ENCODE measurements around the gene ZNF20.
"Not testable (repeated sequence)": the region's sequence is repeated elsewhere in the genome, so short reads cannot be mapped to it uniquely, and the experiment has no call there.

ZNF20 gene

DNA sequence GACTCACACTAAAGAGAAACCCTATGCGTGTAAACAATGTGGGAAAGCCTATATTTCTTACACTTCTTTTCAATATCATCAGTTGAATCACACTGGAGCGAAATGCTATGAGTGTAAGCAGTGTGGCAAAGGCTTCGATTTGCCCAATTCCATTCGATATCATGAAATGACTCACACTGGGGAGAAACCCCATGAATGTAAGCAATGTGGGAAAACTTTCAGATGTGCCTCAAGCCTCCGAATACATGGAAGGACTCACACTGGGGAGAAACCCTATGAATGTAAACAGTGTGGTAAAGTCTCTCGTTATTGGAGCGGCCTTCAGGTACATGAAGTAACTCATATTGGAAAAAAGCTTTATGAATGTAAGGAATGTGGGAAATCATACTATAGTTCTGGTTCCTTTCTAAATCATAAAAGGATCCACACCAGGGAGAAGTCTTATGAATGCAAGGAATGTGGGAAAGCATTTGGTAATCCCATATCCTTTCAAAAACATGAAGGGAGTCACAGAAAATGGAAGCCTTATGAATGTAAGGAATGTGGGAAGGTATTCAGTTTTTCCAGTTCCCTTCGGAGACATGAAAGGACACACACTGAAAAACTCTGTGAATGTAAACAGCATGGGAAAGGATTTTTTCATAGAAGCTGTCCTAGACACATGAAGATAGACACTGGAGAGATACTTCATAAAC is 28.1 kb downstream of the ZNF20 start:
- no peak for DNase-seq

- DNase-seq: no peak
Measured at GRCh38 chr19:12111176-12111575, 29.0 kb downstream of the ZNF20 start.

- DNase-seq: not testable (repeated sequence)
Measured at GRCh38 chr19:12103909-12104308, 36.2 kb downstream of the ZNF20 start.

- DNase-seq: no peak
Measured at GRCh38 chr19:12098040-12098439, 42.1 kb downstream of the ZNF20 start.

GRCh38 chr19:12095111-12095790 is 44.9 kb downstream of the ZNF20 start:
- no peak for DNase-seq

GRCh38 chr19:12093777-12094176 is 46.4 kb downstream of the ZNF20 start:
- DNase-seq: no peak

GRCh38 chr19:12092956-12093355 is 47.2 kb downstream of the ZNF20 start:
- no peak for DNase-seq

- peak; percentile 24 for DNase-seq
Measured at GRCh38 chr19:12092065-12092867, 47.9 kb downstream of the ZNF20 start.

GRCh38 chr19:12090807-12091206 is 49.3 kb downstream of the ZNF20 start:
- peak; percentile 23 for DNase-seq

DNA sequence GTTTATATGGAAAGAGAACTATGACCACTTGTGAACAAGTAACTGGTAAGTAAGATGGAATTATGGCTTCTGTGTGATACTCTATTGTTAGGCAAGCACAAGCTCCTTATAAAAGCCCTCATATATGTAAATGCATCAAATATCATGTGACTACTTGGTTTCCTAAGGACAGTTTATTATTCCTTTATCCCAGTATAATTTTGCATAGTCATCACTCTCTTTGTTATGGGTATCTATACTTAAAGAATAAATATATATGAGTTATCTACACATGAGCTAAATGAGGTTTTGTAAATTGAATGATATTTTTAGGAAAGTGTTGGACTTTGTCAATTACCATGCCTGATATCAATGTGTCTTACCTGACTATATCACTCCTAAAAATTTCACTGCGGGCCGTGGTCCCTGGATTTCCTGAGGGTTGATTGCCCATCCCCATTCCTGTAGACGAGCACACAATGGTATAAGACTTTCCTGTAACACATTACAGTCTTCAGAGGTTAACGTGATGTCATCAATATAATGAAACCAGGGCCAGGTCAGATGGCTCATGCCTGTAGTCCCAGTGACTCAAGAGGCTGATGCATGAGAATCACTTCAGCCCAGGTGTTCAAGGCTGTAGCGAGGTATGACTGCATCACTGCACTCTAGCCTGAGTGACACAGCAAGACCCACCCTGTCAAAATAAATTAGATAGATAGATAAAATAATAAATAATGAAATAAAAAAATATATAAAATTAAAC is 54.9 kb downstream of the ZNF20 start:
- DNase-seq: no peak

- not testable (repeated sequence) for DNase-seq
Measured at GRCh38 chr19:12083336-12083735, 56.8 kb downstream of the ZNF20 start.
